ENCODE data around the gene KCNT1. TPM values are rescaled to one million over a fixed set of nuclear protein-coding genes. Genes with fewer than 3 reads are reported as not detected.

The KCNT1 gene
- total and polyA plus RNA-seq, 2 donors (not counting 3 experiments of a cell fraction or from before 2014, with no cell fraction given) = not detected

DNA sequence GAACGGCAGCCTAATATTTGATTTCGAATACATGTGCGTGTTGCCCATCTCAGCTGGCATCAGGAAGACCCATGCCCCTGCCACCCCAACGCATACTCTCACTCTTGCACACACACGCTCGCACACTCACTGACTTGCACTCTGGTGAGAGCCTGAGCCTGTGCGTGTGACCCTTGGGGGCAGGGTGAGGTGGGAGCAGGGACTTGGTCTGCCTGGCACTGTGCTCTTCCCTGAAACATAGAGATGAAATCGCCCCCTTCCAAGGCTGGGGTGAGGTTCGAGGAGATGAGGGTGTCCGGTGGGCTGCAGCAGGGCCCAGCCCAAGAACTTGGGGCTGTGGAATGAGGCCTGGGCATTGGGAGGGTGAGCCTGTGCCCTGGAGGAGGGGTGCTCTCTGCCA lies 37.7 kb upstream of the KCNT1 start:
- POLR2A ChIA-PET = no interaction called here
- Histone ChIP-seq H3K4me3 (replicated peaks in 1 of 3; ENCODE audit: insufficient read depth in 1 of 3, low read depth in 1 of 3, low read length in 3 of 3) (no peak overlapping the region), H4K20me1 (replicated peaks; ENCODE audit: control insufficient read depth, extremely low read depth, insufficient read depth, low read length) (no peaks in the 10 kb centered on the region), H3K4me1 (ENCODE audit: control insufficient read depth, extremely low read depth, insufficient read depth, low read length) (no peaks in the 10 kb centered on the region), H3K9me1 (replicated peaks; ENCODE audit: control insufficient read depth, extremely low read depth, insufficient read depth, low read length) (no peaks in the 10 kb centered on the region), H3K36me3 (ENCODE audit: control insufficient read depth in 2 of 2, extremely low read depth in 1 of 2, insufficient read depth in 2 of 2, low read length in 2 of 2) (no peaks in the 10 kb centered on the region), H3K79me2 (ENCODE audit: control insufficient read depth, insufficient read depth, low read length) (no peaks in the 10 kb centered on the region), H3K9me3 (replicated peaks; ENCODE audit: control insufficient read depth, insufficient read depth, low read length) (no peaks in the 10 kb centered on the region), H3K27ac (ENCODE audit: insufficient read depth, low read depth, low read length) (no peak overlapping the region), H2AFZ (ENCODE audit: low read depth, low read length) (no peak overlapping the region), H3K9ac (replicated peaks; ENCODE audit: extremely low read depth, insufficient read depth, low read length) (no peak overlapping the region), H3K4me2 (ENCODE audit: insufficient read depth, low read length) (no peak overlapping the region), H3K27me3 (ENCODE audit: control insufficient read depth in 2 of 2, insufficient read depth in 2 of 2, low read length in 2 of 2) (no peaks in the 10 kb centered on the region)
- FAIRE-seq (no peak), DNase-seq (ENCODE audit: low read depth, low spot score) (no peak)
- TF ChIP-seq POLR2A (IDR thresholded peaks at IDR 0.05; ENCODE audit: low read depth, low read length) (no peak), MYC (IDR thresholded peaks at IDR 0.05; ENCODE audit: low read depth, low read length) (no peak), GATA2 (IDR thresholded peaks at IDR 0.05; ENCODE audit: insufficient read depth, insufficient read length, low read depth, low read length) (no peak), FOS (IDR thresholded peaks at IDR 0.05; ENCODE audit: borderline replicate concordance, insufficient read depth, low read length) (no peak), EZH2 (IDR thresholded peaks at IDR 0.05; ENCODE audit: borderline replicate concordance, low read depth, low read length, severe bottlenecking) (no peak), JUN (IDR thresholded peaks at IDR 0.05; ENCODE audit: borderline replicate concordance, insufficient read depth, insufficient read length, low read depth) (no peak), POLR2AphosphoS5 (IDR thresholded peaks at IDR 0.05; ENCODE audit: insufficient read depth, low read depth, low read length) (no peak)
- TF ChIP-seq, protein P1, sequence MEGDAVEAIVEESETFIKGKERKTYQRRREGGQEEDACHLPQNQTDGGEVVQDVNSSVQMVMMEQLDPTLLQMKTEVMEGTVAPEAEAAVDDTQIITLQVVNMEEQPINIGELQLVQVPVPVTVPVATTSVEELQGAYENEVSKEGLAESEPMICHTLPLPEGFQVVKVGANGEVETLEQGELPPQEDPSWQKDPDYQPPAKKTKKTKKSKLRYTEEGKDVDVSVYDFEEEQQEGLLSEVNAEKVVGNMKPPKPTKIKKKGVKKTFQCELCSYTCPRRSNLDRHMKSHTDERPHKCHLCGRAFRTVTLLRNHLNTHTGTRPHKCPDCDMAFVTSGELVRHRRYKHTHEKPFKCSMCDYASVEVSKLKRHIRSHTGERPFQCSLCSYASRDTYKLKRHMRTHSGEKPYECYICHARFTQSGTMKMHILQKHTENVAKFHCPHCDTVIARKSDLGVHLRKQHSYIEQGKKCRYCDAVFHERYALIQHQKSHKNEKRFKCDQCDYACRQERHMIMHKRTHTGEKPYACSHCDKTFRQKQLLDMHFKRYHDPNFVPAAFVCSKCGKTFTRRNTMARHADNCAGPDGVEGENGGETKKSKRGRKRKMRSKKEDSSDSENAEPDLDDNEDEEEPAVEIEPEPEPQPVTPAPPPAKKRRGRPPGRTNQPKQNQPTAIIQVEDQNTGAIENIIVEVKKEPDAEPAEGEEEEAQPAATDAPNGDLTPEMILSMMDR (IDR thresholded peaks at IDR 0.05; ENCODE audit: extremely low read depth in 1 of 2, insufficient read depth in 1 of 2, low read depth in 1 of 2, low read length in 2 of 2) = no peak
- TF ChIP-seq, protein P2, sequence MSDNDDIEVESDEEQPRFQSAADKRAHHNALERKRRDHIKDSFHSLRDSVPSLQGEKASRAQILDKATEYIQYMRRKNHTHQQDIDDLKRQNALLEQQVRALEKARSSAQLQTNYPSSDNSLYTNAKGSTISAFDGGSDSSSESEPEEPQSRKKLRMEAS (IDR thresholded peaks at IDR 0.05; ENCODE audit: insufficient read depth, insufficient read length) = no peak
- intact Hi-C loops (cut with micrococcal nuclease) = no loop called here
- CTCF ChIA-PET = no interaction called here
- dilution Hi-C loops (cut with MboI; ENCODE audit: extremely low pct_ligation_motif_present, low sequenced_read_pairs) = no loop called here
- no TSS peak for BruUV-seq (replicated peaks)
